Tibial nerve (tissue), 3 donors: Measurements from ENCODE around the gene MXRA8.

ENCODE experiments used
- EP300 ChIP-seq, 2 donors: sonication (generic); formaldehyde crosslinking; IDR thresholded peaks; one replicate each; pipeline ENCODE4 v1.6.1; 2017; ENCODE audit warnings: antibody characterized with exemption in 2 of 2, mild to moderate bottlenecking in 1 of 2
- POLR2A ChIP-seq, 2 donors: fragments of 450-650 bp; IDR thresholded peaks; one replicate each; pipeline ENCODE4 v1.6.1; 2017; ENCODE audit warnings: antibody characterized with exemption in 2 of 2, mild to moderate bottlenecking in 2 of 2, moderate library complexity in 2 of 2

DNA sequence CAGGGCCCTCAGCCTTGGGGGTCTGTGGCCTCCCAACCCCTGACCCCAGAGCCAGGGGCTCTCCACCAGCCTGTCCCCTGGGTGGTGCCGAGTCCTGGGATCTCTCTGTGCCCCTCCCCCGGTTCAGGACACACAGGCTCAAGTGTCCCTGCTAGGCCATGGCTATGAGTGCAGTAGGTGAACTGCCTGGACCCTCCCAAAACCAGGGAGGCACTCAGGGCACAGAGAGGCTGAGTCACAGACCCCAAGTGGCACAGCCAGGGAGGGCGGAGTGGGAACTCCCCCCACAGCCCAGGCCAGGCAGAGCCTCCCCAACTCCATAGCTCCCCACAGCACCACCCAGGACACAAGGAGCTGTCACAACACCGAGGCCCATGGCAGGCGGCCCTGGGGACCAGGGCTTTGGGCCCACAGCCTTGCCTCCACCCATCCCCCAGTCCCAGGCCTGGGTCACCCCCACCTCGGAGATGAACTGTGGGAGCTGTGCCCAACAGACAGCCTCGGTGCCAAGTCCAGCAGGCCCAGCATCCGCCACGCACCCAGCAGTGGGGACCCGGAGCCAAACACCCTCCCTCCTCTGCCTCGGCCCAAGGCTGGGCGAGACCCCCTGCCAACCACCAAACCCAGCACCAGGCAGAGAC is 12.4 kb downstream of the MXRA8 start:
- TF ChIP-seq POLR2A (IDR thresholded peaks at IDR 0.05), result no peak
- no peak for TF ChIP-seq EP300 (IDR thresholded peaks at IDR 0.05)
